Neural cell (in vitro differentiated cells): ENCODE measurements around the gene NSF.

ENCODE experiments used
- EP300 ChIP-seq: fragments of 450-650 bp; conservative IDR thresholded peaks from 2 replicates; pipeline ENCODE4 v1.6.1; 2014; ENCODE audit warnings: antibody characterized with exemption, mild to moderate bottlenecking, moderate library complexity; ENCODE audit not compliant: poor library complexity, severe bottlenecking
- EZH2 ChIP-seq: fragments of 200-600, 300-800 bp; shearing (Covaris generic), sonication (generic); IDR thresholded peaks from 2 replicates; pipeline ENCODE4 v1.6.1; 2014; ENCODE audit warnings: antibody characterized with exemption, low read length, borderline replicate concordance, mild to moderate bottlenecking; ENCODE audit not compliant: insufficient read depth, poor library complexity, severe bottlenecking
- POLR2AphosphoS5 ChIP-seq: IDR thresholded peaks from 2 replicates; pipeline ENCODE4 v1.6.1; 2012
- RAD21 ChIP-seq: fragments of 450-650 bp; conservative IDR thresholded peaks from 2 replicates; pipeline ENCODE4 v1.6.1; 2014; ENCODE audit warnings: antibody characterized with exemption, mild to moderate bottlenecking, moderate library complexity
- REST ChIP-seq: IDR thresholded peaks from 2 replicates; pipeline ENCODE4 v1.6.1; 2012; ENCODE audit warnings: borderline replicate concordance
- SMC3 ChIP-seq: fragments of 450-650 bp; conservative IDR thresholded peaks from 2 replicates; pipeline ENCODE4 v1.6.1; 2014; ENCODE audit warnings: antibody characterized with exemption, mild to moderate bottlenecking, moderate library complexity; ENCODE audit not compliant: poor library complexity
- TF ChIP-seq, protein P1 (sequence below): fragments of 450-650 bp; IDR thresholded peaks from 2 replicates; pipeline ENCODE4 v1.5.1; 2014; ENCODE audit warnings: antibody characterized with exemption, mild to moderate bottlenecking, moderate library complexity; ENCODE audit not compliant: poor library complexity, severe bottlenecking

GRCh38 chr17:46796084-46796483, 205.6 kb downstream of the NSF start:
- TF ChIP-seq, protein P1, sequence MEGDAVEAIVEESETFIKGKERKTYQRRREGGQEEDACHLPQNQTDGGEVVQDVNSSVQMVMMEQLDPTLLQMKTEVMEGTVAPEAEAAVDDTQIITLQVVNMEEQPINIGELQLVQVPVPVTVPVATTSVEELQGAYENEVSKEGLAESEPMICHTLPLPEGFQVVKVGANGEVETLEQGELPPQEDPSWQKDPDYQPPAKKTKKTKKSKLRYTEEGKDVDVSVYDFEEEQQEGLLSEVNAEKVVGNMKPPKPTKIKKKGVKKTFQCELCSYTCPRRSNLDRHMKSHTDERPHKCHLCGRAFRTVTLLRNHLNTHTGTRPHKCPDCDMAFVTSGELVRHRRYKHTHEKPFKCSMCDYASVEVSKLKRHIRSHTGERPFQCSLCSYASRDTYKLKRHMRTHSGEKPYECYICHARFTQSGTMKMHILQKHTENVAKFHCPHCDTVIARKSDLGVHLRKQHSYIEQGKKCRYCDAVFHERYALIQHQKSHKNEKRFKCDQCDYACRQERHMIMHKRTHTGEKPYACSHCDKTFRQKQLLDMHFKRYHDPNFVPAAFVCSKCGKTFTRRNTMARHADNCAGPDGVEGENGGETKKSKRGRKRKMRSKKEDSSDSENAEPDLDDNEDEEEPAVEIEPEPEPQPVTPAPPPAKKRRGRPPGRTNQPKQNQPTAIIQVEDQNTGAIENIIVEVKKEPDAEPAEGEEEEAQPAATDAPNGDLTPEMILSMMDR = no peak
- TF ChIP-seq RAD21 (no peak), SMC3 (no peak), EP300 (no peak), POLR2AphosphoS5 (no peak), EZH2 (no peak), REST (no peak)
